GM20000 (cell line): ENCODE results near the gene PIAS4.

ENCODE experiments used
- DNase-seq: peaks from one replicate; pipeline ENCODE4 v3.0.0; 2012; ENCODE audit warnings: low spot score
- TF ChIP-seq, protein P1 (sequence below): IDR thresholded peaks from 2 replicates; pipeline ENCODE4 v1.5.1; 2012; ENCODE audit warnings: mild to moderate bottlenecking, control low read depth; ENCODE audit errors: extremely low read depth, missing control alignments

The PIAS4 gene

DNA sequence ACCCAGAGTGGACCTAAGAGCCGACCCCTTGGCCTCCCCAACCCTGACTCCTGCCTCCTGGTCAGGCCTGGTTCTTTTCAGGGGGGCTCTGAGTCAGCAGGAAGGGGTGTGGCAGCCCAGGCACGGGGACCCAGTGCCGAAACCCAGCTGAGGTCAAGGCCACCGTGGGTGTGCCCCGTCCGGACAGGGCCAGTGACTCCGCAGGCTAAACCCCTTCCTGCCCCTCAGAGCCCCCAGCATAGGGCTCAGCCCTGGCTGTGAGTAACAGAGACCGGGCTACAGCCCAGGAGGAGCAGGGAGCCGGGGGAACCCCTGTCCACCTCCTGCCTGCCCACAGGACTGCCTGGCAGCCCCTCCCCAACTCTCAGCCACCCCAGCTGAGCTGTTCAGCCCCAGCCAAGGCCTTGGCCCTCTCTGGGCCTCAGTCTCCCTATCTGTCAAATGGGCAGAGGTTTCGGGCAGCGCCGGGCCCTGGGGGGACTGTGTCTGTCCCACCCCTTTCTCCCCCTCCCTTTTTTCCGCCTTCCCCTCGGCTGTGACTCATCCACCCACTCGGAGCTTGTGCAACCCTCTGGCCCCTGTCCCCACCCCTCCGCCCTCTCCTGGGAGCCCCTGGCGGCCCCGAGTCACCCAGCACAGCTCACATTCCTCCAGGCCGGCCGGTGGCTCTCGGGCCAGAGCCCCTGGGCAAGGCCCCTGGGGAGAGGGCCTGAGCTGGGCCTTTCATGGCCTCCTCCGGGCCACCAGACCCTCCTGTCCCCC is 50.6 kb downstream of the PIAS4 start:
- TF ChIP-seq, protein P1, sequence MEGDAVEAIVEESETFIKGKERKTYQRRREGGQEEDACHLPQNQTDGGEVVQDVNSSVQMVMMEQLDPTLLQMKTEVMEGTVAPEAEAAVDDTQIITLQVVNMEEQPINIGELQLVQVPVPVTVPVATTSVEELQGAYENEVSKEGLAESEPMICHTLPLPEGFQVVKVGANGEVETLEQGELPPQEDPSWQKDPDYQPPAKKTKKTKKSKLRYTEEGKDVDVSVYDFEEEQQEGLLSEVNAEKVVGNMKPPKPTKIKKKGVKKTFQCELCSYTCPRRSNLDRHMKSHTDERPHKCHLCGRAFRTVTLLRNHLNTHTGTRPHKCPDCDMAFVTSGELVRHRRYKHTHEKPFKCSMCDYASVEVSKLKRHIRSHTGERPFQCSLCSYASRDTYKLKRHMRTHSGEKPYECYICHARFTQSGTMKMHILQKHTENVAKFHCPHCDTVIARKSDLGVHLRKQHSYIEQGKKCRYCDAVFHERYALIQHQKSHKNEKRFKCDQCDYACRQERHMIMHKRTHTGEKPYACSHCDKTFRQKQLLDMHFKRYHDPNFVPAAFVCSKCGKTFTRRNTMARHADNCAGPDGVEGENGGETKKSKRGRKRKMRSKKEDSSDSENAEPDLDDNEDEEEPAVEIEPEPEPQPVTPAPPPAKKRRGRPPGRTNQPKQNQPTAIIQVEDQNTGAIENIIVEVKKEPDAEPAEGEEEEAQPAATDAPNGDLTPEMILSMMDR = no peak
- no peak for DNase-seq

DNA sequence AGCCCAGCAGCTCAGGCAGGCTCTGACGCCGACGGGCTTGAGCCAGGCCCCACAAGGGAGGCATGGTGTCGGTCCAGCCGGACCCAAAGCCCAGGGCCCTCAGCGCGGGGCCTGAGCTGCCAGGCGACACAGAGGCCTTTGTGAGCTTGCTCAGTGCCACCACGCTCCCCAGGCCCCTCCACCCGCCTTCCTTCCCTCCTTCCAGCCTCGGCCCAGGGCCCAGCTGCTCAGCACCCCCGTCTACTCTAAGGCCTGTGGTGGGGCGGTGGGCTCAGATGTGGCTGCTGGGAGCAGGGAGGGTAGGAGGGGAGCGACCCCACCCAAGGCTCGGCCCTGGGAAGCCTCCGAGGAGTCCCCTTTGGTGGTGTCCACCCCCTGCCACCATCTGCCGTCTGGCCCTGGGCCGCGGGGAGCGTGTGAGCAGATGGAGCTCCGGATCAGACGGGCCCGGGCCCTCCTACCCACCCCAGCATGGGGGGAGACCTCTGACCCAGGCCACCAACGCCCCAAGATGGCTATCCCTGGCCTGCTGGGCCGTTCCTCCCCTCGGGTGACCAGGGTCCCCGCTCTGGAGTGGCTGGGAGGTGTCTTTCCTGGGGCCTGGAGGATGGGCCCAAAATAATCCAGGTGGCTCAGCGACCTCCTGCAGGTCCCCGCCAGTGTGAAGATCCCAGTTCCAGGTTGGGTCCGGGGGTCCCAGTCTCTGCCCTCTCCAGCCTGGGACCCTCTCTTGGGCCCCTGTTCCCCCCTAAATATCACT is 51.3 kb downstream of the PIAS4 start:
- no peak for DNase-seq
- TF ChIP-seq, protein P1 = no peak

DNA sequence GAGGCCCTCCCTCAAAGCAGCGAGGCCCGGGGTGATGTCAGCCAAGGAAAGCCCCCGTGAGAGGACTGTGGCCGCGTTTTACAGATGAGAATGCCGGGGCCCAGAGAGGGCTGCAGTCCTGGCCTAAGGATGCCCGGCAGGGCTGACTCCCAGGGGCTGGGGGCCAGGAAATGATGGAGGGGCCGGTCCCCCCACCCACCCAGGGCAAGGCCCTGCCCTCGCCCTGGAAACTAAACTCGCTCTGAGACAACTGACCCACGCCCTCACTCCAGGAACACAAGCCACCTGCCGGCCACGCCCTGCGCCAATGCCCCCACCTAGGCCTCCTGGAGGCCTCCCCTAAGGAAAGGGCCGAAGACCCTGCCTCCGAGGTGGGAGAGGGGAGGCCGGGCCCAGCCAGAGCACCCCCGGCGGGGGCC is 51.9 kb downstream of the PIAS4 start:
- TF ChIP-seq, protein P1 = no peak
- DNase-seq = no peak

DNA sequence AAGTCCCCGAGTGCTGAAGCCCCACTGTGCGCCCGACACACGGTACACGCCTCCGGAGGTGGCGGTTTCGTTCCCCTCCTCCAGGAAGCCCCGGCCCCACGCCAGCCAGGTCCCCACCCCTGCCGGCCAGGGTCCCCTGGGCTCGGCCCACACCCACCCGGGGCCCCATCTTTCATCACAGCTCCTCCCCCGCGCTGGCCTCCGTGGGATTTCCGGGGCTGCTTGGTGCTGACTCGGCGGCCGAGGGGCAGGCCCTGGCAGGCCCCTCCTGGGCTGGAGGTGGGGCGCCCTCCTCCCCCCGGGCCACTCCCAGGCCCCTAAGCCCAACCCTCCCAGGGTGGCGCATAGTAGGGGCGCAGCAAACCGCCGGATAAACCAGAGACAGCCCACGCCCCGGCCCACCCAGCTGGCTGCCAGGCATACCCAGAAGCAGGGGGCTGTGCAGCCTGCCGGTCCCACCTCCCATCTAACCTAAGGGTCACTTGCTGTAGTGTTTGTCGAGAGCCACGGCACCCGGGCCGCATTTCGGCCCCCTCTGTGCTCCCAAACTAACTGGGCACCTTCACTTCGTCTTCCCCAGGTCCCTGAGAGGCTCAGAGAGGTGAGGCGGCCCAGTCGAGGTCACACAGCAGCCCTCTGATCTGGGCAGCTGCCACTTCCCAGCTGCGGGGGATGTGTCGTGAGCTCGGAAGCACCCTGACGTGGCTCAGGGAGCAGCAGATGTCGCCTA is 52.5 kb downstream of the PIAS4 start:
- DNase-seq = no peak
- TF ChIP-seq, protein P1 = no peak

DNA sequence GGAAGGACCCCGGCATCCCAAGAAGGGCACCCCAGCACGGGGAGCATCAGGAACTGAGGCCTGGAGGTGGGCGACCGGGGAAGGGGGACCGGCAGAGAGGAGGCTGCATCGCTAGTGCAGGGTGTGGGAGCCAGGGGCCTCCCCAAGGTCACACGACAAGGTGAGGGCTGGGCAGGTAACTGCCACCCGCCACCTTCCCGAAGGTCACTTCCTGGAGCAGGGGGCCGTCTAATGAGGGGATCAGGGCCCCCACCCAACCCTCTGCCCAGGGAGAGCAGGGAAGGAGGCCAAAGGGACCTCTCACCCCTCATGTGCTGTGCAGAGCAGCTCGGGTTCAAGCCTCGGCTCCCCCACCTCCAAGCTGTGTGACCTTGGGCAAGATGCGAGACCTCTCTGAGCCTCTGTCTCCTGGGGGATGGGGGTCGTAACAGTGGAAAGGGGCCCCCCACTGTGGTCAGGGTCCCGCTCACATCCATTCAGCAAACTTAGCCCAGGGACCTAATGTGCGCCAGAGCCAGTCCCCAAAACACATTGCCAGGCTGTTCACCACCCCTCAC is 53.2 kb downstream of the PIAS4 start:
- TF ChIP-seq, protein P1 = no peak
- no peak for DNase-seq

DNA sequence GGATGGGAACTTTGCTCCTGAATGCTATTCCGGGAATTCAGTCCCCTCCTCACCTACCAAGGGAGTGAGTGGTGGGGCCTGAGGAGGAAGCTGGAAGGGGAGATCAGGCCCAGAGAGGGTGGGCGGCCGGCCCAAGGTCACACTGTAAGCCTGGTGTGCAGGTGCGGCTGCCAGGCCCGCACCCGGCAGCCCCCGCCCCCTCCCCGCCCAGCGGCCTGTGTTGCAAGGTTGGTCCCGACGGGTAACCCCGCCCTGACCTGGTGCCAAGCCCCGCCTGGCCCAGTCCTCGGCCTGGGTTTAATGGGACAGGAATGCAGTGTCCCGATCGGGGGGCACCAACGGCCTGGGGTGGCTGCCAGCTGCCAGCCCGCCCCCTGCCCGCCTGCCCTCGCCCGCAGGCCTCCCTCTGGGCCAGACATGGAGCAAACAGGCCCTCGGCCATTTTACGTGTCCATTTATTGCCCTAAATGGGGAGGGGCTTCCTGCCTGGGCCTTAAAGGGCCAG is 53.7 kb downstream of the PIAS4 start:
- no peak for DNase-seq
- TF ChIP-seq, protein P1 = no peak
